HG03060 (cell line): Measurements from ENCODE around the gene MAD1L1.

ENCODE experiments used
- ATAC-seq: cut with Tn5 transposase; IDR thresholded peaks from one replicate; pipeline ENCODE4 v1.9.1; 2021; ENCODE audit warnings: low read depth, moderate number of reproducible peaks; ENCODE audit not compliant: unreplicated experiment

MAD1L1 gene

DNA sequence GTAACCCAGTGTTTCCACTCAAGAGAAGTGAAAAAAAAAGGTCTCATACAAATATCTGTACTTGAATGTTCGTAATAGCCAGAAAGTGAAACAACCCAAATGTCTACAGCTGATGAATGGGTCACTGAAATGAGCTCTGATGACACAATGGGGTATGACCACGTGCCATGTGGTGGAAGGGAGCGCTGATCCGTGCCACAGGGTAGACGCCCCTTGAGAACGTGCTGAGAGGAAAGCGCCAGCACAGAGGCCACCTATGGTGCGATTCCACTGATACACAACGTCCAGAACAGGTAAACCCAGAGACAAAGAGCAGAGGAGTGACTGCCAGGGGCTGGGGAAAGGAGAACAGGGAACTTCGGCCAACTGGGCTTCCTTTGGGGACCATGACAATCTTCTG is 50.3 kb downstream of the MAD1L1 start:
- ATAC-seq = no peak

- ATAC-seq = no peak
These were observed 51.5 kb downstream of the MAD1L1 start for GRCh38 chr7:2181077-2181854.

DNA sequence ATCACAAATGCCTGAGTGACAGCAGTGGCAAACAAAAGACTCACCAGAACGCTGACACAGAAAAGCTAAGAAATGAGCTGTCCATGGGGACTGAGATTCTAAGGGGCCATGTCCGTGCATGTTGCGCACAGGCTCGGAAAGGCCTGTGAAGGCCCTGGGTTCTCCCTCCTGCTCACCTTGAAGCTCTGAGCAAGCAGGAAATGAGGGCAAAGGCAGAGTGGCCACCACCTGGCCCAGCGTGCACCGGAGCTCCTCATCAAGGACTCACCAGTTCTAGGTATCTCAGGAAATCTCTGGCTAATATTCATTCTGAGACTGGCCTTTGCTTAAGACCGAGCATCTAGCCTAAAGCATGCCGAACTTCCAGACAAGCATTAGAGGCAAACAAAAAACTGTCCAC is 52.7 kb downstream of the MAD1L1 start:
- no peak for ATAC-seq

- ATAC-seq = no peak
These were observed 57.2 kb downstream of the MAD1L1 start for GRCh38 chr7:2175514-2175913.

DNA sequence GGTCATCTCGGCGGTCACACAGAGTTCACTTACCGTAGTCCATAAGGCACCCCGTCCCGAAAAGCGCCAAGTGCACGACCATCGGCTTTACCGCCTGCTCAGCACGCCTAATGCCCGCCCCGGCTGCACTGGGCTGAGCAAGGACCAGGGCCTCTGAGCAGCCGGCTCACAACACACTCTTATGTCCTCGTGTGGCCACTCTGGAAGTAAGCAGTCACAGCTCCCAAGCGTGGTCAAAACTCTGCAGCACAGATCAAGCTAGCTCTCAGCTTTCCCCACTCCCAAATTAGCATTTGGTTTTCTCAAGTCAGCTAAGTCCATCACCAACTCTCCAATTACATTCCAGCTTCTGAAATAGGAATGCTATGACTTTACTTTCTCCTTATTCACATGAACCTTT is 57.7 kb downstream of the MAD1L1 start:
- no peak for ATAC-seq

GRCh38 chr7:2173189-2173827 is 59.4 kb downstream of the MAD1L1 start:
- no peak for ATAC-seq

GRCh38 chr7:2172311-2173188 is 60.2 kb downstream of the MAD1L1 start:
- ATAC-seq = no peak

DNA sequence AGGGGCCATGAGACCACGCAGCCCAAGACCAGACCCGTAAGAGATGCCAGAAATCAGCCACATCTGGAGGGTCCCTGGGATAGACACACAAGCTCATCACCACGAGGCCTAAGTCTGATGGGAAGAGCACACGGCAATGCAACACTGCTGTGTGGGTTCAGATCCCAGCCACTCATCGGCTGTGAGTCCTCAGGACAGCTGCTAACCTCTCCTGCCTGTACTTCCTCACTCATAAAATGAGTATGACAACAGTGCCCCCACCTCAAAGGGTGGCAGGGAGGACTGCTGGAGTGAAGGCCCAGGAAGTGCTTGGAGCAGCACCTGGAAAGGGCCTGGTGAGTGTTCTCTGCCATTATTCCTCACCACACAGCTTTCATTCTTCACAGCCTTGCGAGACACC is 60.9 kb downstream of the MAD1L1 start:
- ATAC-seq = no peak

DNA sequence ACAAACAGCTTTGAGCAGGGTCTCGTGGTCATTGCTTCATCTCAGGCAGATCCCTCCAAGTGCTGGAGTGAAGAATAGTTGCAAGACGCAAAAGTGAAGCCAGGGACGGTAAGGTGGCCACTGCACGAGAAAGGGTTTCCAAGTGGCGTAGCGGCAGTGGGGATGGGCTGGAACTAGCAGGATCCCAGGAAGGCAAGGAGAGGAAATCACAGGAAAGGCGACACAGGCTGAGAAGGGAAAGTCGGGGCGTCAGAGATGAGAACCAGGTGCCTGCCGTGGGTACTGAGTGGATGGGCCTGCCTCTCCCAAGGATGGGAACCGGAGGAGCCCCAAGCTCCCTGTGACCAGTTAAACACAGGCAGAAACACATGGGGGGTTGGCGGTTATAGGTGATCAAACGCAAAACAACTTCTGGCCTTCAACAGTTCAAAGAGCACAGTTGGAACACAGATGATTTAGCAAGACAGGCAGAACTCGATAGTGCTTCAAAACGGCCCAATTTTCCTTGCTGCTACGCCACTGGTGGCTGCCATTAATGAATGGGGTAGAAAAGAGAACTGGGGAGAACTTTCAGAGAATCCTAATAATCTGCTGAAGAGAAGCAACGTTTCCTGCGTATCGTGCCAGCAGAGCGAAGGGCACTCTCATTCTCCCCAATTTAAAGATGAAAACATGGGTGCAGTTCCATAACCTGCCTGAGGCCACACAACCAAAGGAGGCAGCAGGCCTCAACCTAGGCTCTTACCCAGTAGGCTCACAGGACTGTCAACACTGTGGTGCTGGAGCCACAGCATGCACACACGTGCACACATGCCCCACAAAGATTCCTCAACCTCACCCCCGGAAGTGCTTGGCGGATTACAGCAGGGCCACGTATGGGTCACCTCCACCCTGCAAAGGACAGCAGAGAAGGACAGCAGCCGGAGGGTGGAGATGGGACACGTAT is 61.9 kb downstream of the MAD1L1 start:
- no peak for ATAC-seq

DNA sequence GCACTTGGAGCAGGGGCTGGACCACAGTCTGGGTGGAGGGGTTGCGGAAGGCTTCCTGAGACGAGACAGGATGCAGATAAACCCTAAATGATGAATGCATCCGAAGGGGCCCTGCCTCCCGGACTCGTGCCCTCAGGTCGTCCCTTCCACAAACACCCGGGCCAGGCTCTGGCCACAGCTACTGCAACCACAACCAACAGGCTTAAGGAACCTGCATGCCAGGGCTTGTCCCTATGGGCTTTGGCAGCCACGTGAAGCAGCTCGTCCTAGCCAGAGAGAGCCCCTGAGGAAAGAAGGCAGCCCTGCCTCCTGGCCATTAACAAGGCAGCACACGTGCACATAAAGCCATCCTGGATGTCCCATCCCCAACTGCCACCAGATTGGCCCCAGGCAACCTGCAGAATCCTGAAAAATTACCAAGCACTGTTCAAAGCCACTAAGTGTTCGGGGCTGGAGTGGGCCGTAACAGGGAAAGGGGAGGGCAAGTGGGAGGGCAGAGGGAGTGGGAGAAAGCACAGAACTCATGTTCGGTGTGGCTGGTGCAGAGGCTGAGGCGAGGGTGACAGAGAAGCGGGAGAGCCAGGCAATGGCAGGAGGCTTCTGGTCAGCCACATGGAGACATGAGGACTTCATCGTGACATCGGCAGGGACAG is 62.7 kb downstream of the MAD1L1 start:
- ATAC-seq = no peak

DNA sequence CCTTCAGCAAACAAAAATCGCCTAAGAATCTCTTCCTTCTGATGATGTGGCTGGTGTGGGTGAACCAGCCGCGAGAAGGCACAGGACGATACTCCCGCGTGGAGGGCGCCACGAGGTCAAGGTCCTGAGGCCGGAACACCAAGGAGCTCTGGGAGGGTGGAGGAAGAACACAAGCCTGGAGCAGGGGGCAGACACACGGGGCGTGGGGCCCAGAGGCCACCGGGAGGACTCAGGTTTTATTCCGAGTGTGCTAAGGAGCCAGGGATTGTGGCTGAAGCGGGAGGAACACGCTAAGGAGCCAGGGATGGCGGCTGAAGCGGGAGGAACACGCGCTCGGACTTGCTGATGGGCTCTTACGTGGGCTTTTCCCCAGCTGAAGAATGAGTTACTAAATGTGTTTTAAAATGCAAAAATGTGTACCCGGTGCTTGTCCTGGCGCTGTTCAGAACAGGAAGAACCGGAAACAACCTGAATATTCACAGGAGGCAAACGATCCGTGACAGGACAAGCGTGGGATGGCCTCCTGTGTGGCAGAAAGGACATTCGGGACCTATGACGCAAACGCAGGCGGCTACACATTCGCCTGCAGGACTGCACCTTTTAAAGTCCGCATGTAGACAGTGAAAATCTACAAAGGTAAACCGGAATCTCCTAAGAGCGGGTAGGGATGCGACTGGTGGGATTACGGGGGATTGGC is 64.0 kb downstream of the MAD1L1 start:
- no peak for ATAC-seq

- no peak for ATAC-seq
These were observed 66.0 kb downstream of the MAD1L1 start for GRCh38 chr7:2166625-2167280.

- no peak for ATAC-seq
These were observed 66.8 kb downstream of the MAD1L1 start for GRCh38 chr7:2165610-2166594.

GRCh38 chr7:2165239-2165609 is 67.5 kb downstream of the MAD1L1 start:
- ATAC-seq = no peak

- ATAC-seq = no peak
These were observed 68.1 kb downstream of the MAD1L1 start for GRCh38 chr7:2164646-2165045.

DNA sequence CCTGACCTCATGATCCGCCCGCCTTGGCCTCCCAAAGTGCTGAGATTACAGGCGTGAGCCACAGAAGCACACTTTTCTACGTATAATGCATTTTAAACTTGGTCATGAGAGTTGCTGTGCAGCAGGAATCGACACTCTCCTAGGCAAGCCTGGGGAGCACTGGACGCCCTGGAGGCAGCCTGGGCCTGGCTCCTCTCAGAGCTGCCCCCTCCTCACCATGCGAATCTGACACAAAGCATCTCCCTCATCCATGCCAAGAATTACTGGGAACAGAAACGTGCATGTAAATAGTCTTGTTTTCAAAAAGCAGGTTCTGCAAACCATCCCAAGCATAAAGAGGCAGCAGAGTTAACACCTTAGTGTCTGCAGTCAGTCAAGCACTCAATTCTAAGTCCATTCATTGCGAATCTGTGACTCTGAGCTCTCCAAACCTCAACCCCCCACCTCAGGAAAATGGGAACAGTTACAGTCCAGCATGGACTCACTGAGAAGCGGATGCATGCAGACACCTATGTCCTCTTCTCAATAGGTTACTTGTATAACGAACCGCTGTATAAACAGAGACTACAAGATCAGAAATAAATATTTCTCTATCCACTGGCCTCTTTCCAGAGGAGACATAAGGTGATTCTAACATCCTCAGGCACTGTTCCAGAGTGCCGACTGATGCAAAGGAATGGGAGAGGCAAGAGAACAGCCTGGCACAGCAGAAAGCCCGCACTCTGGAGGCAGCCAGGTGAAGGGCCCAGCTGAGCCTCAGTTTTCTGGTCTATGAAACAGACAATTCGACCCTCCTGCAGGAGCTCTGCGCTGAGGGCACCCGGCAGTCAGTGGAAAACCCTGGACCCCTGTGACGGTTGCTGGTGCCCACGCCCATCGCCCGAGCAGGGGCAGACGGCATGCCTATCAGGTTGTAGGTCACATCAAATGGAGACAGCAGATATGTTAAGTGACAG is 68.9 kb downstream of the MAD1L1 start:
- ATAC-seq = no peak
